Measurements from ENCODE around the gene CDC5L. TPM values are rescaled to one million over a fixed set of nuclear protein-coding genes. Genes with fewer than 3 reads are reported as not detected.

Gene CDC5L
- total RNA-seq, 4 donors from 2014 or later = 10.0 to 19.3 (median 14.7) TPM

DNA sequence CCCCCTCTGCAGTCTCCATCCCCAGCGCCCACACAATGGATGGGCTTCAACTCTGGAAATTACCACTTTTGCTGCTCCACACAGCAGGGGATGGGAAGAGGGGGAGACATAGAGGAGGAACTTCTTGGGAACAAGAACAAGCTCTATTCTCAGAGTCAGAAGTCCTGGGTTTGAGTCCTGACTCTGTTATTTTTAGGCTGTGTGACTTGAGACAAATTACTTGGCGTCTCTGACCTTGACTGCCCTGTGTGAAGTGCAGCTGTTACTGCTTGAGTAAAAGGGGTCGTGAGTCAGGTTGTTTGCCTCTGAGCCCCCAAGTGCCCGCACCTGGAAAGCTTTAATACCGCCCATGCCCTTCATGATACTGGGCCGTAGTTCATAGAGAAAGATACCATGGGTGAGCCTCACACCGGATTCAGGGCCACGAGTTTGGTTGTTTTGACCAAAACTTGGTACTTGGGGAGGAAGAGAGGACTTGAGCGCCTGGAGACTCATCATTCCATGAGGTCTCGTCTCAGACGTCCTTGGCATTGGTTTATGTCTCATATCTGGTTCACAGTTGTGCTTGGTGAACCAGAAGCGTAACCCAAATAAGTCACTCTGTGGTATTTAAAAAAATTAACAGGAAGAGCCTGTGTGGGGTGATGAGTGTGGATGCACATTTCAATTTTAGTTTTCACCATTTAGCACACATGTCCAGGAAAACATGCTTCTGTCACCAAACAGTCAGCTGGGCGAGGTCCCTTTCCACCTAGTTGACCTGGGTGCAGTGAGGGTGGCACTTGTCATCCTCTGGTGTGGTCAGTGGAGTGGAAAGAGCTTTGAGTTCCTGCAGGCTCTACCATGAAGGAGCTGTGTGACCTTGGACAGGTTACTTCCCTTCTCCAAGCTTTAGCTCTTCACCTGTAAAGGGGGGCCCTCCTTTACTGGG lies 75.6 kb downstream of the CDC5L start:
- intact Hi-C loops (cut with DNase I) = no loop called here
- 77 to 78% methylated on average over 12 to 13 of the region's 13 CpGs for WGBS, 2 donors
- peaks cover 0 to 24% (median 0%) of the 10 kb centered on the region in 4 donors for H3K27me3 ChIP-seq
- H3K36me3 ChIP-seq = no peaks in the 10 kb centered on the region
- no peak for TF ChIP-seq CTCF (IDR thresholded peaks at IDR 0.05)
- TF ChIP-seq POLR2A (IDR thresholded peaks at IDR 0.05) = no peak
- no peaks in the 10 kb centered on the region for H3K9me3 ChIP-seq
- no peaks in the 10 kb centered on the region for H3K4me1 ChIP-seq
- H3K4me3 ChIP-seq = no peak overlapping the region
- no peak overlapping the region for H3K27ac ChIP-seq
- DNase-seq = no peak

DNA sequence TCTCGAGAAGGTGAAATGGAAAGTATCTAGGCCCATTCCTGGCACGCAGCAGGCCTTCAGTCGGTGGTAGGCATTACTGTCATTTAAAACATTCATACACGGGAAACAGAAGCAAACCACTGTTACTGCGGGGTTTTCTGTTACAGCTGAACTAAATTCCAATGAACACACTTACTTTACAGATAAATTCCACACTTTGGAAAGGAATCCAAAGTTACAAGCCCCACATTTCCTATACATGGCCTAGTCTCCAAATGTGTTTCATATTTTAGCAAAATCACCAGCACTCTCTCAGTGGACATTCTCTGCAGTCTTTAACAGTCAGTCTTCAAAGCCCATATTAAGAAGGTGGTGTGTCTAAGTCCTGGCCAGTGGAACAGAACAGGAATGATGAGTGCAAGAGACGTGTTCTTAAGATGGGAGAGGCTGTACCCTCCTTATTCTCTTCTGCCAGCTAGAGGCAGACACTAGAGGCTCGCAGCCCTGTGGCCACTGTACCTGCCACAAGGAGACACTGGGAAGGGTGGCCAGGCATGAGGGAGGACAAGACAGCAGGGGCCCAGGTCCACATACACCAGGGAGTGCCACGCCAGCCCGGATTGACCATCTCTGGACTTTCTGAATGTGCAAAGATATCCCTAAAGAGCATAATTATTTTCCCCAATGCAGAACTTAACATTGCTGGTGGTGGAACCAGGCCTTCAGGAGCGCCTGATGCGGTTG lies 76.4 kb downstream of the CDC5L start:
- DNase-seq = no peak
- 84 to 93% methylated on average over 11 of the region's 11 CpGs for WGBS, 2 donors

DNA sequence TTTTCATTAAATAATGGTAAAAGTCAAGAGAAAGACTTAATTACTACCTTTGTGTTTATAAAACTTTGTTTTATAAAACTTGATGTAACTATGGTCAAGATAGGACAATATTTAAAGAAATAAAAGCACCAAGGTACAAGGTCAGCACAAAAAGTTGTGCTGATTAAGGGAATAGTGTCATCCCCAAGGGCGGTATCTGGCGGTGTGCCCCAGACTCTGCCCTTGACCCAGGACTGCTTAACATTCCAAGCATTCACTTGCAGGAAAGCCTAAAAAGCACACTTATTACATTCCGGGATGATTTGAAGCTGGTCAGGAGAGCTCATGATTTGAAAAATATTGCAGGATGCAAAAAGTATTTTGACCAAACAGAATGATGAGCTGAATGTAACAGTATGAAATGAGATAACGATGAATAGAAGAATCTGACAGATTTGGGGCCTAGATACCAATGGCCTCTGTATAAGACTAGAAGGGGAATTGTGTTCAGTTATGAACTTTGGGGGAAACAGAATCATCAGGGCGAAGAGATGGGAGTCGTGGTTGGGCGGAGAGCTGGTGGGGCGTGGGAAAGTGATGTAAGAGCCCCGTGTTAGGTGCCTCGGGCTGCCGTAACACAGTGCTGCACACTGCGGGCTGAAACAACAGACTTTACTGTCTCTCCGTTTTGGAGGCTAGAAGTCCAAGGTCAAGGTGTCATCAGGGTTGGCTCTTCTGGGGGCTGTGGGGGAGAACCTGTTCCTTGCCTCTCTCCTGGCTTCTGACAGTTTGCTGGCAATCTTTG lies 77.2 kb downstream of the CDC5L start:
- no peak for DNase-seq
- Histone ChIP-seq H3K27me3 (peaks cover 0 to 7% (median 0%) of the 10 kb centered on the region in 4 donors), H3K36me3 (no peaks in the 10 kb centered on the region), H3K9me3 (no peaks in the 10 kb centered on the region), H3K4me1 (peaks cover 0 to 2% (median 0%) of the 10 kb centered on the region in 3 donors), H3K27ac (no peak overlapping the region), H3K4me3 (no peak overlapping the region)
- TF ChIP-seq CTCF (IDR thresholded peaks at IDR 0.05) (no peak), POLR2A (IDR thresholded peaks at IDR 0.05) (no peak)
- WGBS, 2 donors = 83 to 90% methylated on average over 13 of the region's 13 CpGs
- intact Hi-C loops (cut with DNase I) = no loop called here

More for the DNA sequence above, 76.4 kb downstream of the CDC5L start:
- intact Hi-C loops (cut with DNase I) = no loop called here
- Histone ChIP-seq H3K27me3 (peaks cover 0 to 16% (median 0%) of the 10 kb centered on the region in 4 donors), H3K27ac (no peak overlapping the region), H3K4me3 (no peak overlapping the region), H3K4me1 (no peaks in the 10 kb centered on the region), H3K9me3 (no peaks in the 10 kb centered on the region), H3K36me3 (no peaks in the 10 kb centered on the region)
- TF ChIP-seq CTCF (IDR thresholded peaks at IDR 0.05) (no peak), POLR2A (IDR thresholded peaks at IDR 0.05) (no peak)

- Histone ChIP-seq H3K4me1 (peaks cover 0 to 7% (median 0%) of the 10 kb centered on the region in 3 donors), H3K36me3 (no peaks in the 10 kb centered on the region), H3K27ac (no peak overlapping the region), H3K9me3 (no peaks in the 10 kb centered on the region), H3K27me3 (no peaks in the 10 kb centered on the region), H3K4me3 (no peak overlapping the region)
- intact Hi-C loops (cut with DNase I) = no loop called here
- no peak for DNase-seq
- TF ChIP-seq POLR2A (IDR thresholded peaks at IDR 0.05) (no peak), CTCF (IDR thresholded peaks at IDR 0.05) (no peak)
- 89 to 93% methylated on average over 3 of the region's 3 CpGs for WGBS, 2 donors
Measured at GRCh38 chr6:44466955-44467354, 79.4 kb downstream of the CDC5L start.

Data from esophagus squamous epithelium (tissue), 5 donors.